Nephron progenitor cell (in vitro differentiated cells): ENCODE data around the gene FMNL2.
A peak's percentile ranks its signal among the peaks of the same experiment; 100 is the strongest.

ENCODE experiments used
- DNase-seq: peaks from one replicate; pipeline ENCODE4 v3.0.0; 2021
- H3K27ac Mint-ChIP-seq: 2 replicates; pipeline ENCODE4 v1.8.0; 2021; ENCODE audit warnings: mild to moderate bottlenecking, moderate library complexity, mixed read lengths
- H3K27me3 Mint-ChIP-seq: 2 replicates; pipeline ENCODE4 v1.8.0; 2021; ENCODE audit warnings: mild to moderate bottlenecking, low read depth, mixed read lengths; ENCODE audit not compliant: poor library complexity
- H3K36me3 Mint-ChIP-seq: 2 replicates; pipeline ENCODE4 v1.8.0; 2021; ENCODE audit warnings: low read depth, mixed read lengths
- H3K4me1 Mint-ChIP-seq: 2 replicates; pipeline ENCODE4 v1.8.0; 2021; ENCODE audit warnings: mixed read lengths
- H3K4me3 Mint-ChIP-seq: 2 replicates; pipeline ENCODE4 v1.8.0; 2021; ENCODE audit warnings: mild to moderate bottlenecking, moderate library complexity, mixed read lengths
- H3K9me3 Mint-ChIP-seq: 2 replicates; pipeline ENCODE4 v1.8.0; 2021; ENCODE audit warnings: mild to moderate bottlenecking, moderate library complexity, mixed read lengths
- TF ChIP-seq, protein P1 (sequence below): fragments of 200-600 bp; sonication (generic); IDR thresholded peaks from 2 replicates; pipeline ENCODE4 v1.5.0; 2021; ENCODE audit warnings: antibody characterized with exemption

FMNL2 gene

GRCh38 chr2:152389483-152389882, 54.5 kb downstream of the FMNL2 start:
- H3K36me3 Mint-ChIP-seq, result peaks cover 38% of the 10 kb centered on the region
- H3K4me1 Mint-ChIP-seq, result peaks cover 40% of the 10 kb centered on the region
- peak overlapping the region; percentile 79 for H3K27ac Mint-ChIP-seq
- no peak overlapping the region for H3K4me3 Mint-ChIP-seq
- TF ChIP-seq, protein P1, sequence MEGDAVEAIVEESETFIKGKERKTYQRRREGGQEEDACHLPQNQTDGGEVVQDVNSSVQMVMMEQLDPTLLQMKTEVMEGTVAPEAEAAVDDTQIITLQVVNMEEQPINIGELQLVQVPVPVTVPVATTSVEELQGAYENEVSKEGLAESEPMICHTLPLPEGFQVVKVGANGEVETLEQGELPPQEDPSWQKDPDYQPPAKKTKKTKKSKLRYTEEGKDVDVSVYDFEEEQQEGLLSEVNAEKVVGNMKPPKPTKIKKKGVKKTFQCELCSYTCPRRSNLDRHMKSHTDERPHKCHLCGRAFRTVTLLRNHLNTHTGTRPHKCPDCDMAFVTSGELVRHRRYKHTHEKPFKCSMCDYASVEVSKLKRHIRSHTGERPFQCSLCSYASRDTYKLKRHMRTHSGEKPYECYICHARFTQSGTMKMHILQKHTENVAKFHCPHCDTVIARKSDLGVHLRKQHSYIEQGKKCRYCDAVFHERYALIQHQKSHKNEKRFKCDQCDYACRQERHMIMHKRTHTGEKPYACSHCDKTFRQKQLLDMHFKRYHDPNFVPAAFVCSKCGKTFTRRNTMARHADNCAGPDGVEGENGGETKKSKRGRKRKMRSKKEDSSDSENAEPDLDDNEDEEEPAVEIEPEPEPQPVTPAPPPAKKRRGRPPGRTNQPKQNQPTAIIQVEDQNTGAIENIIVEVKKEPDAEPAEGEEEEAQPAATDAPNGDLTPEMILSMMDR, result no peak
- no peaks in the 10 kb centered on the region for H3K27me3 Mint-ChIP-seq
- DNase-seq, result no peak
- H3K9me3 Mint-ChIP-seq, result peaks cover 5% of the 10 kb centered on the region

GRCh38 chr2:152390837-152391236, 55.9 kb downstream of the FMNL2 start:
- Mint-ChIP-seq H3K4me3 (no peak overlapping the region), H3K27ac (no peak overlapping the region), H3K4me1 (peaks cover 35% of the 10 kb centered on the region), H3K9me3 (peaks cover 5% of the 10 kb centered on the region), H3K36me3 (peaks cover 38% of the 10 kb centered on the region), H3K27me3 (no peaks in the 10 kb centered on the region)
- TF ChIP-seq, protein P1, result no peak
- DNase-seq, result no peak

- no peak overlapping the region for H3K4me3 Mint-ChIP-seq
- H3K36me3 Mint-ChIP-seq, result peaks cover 38% of the 10 kb centered on the region
- DNase-seq, result no peak
- peaks cover 5% of the 10 kb centered on the region for H3K9me3 Mint-ChIP-seq
- no peak overlapping the region for H3K27ac Mint-ChIP-seq
- peaks cover 35% of the 10 kb centered on the region for H3K4me1 Mint-ChIP-seq
- no peaks in the 10 kb centered on the region for H3K27me3 Mint-ChIP-seq
- TF ChIP-seq, protein P1, result no peak
These were observed 56.3 kb downstream of the FMNL2 start for GRCh38 chr2:152391318-152391717.

GRCh38 chr2:152393377-152393776, 58.4 kb downstream of the FMNL2 start:
- peaks cover 32% of the 10 kb centered on the region for H3K4me1 Mint-ChIP-seq
- no peak overlapping the region for H3K4me3 Mint-ChIP-seq
- H3K9me3 Mint-ChIP-seq, result peaks cover 5% of the 10 kb centered on the region
- H3K36me3 Mint-ChIP-seq, result peaks cover 27% of the 10 kb centered on the region
- no peak overlapping the region for H3K27ac Mint-ChIP-seq
- TF ChIP-seq, protein P1, result no peak
- H3K27me3 Mint-ChIP-seq, result no peaks in the 10 kb centered on the region
- no peak for DNase-seq

- Mint-ChIP-seq H3K4me3 (no peak overlapping the region), H3K9me3 (peaks cover 3% of the 10 kb centered on the region), H3K4me1 (peaks cover 42% of the 10 kb centered on the region), H3K36me3 (peaks cover 18% of the 10 kb centered on the region), H3K27ac (no peak overlapping the region), H3K27me3 (no peaks in the 10 kb centered on the region)
- TF ChIP-seq, protein P1, result no peak
- no peak for DNase-seq
These were observed 59.4 kb downstream of the FMNL2 start for GRCh38 chr2:152394326-152394725.

GRCh38 chr2:152395103-152395502, 60.1 kb downstream of the FMNL2 start:
- peaks cover 10% of the 10 kb centered on the region for H3K36me3 Mint-ChIP-seq
- H3K9me3 Mint-ChIP-seq, result no peaks in the 10 kb centered on the region
- DNase-seq, result no peak
- no peaks in the 10 kb centered on the region for H3K27me3 Mint-ChIP-seq
- H3K27ac Mint-ChIP-seq, result no peak overlapping the region
- TF ChIP-seq, protein P1, result no peak
- no peak overlapping the region for H3K4me3 Mint-ChIP-seq
- peaks cover 49% of the 10 kb centered on the region for H3K4me1 Mint-ChIP-seq
